NCI-H2196 treated with DMSO at 0.1 percent for 48 hours (cell line): ENCODE data around the gene DCHS1.

Experiments used
- DNase-seq: peaks from one replicate; lab custom pipeline; 2025; ENCODE audit not compliant: unreplicated experiment; lab: John Stamatoyannopoulos, UW

The DCHS1 gene

GRCh38 chr11:6646918-6647679 is 8.5 kb downstream of the DCHS1 start:
- DNase-seq: no peak

GRCh38 chr11:6646576-6646917 is 9.1 kb downstream of the DCHS1 start:
- no peak for DNase-seq

- no peak for DNase-seq
Measured at GRCh38 chr11:6646071-6646470, 9.5 kb downstream of the DCHS1 start.

GRCh38 chr11:6642957-6643356 is 12.7 kb downstream of the DCHS1 start:
- DNase-seq: no peak

- DNase-seq: no peak
Measured at GRCh38 chr11:6640985-6641701, 14.5 kb downstream of the DCHS1 start.

GRCh38 chr11:6640036-6640984 is 15.3 kb downstream of the DCHS1 start:
- DNase-seq: no peak

- peak; percentile 21 for DNase-seq
Measured at GRCh38 chr11:6638429-6638828, 17.2 kb downstream of the DCHS1 start.

GRCh38 chr11:6637871-6638270 is 17.7 kb downstream of the DCHS1 start:
- peak; percentile 44 for DNase-seq

GRCh38 chr11:6636480-6636879 is 19.1 kb downstream of the DCHS1 start:
- DNase-seq: no peak

- DNase-seq: no peak
Measured at GRCh38 chr11:6635082-6635932, 20.3 kb downstream of the DCHS1 start.

GRCh38 chr11:6634534-6634933 is 21.1 kb downstream of the DCHS1 start:
- no peak for DNase-seq

GRCh38 chr11:6633422-6634408 is 21.9 kb downstream of the DCHS1 start:
- no peak for DNase-seq

- no peak for DNase-seq
Measured at GRCh38 chr11:6632116-6633073, 23.2 kb downstream of the DCHS1 start.

GRCh38 chr11:6631361-6631890 is 24.2 kb downstream of the DCHS1 start:
- no peak for DNase-seq

- DNase-seq: no peak
Measured at GRCh38 chr11:6630632-6631291, 24.8 kb downstream of the DCHS1 start.

GRCh38 chr11:6629892-6630631 is 25.5 kb downstream of the DCHS1 start:
- no peak for DNase-seq

GRCh38 chr11:6629573-6629891 is 26.1 kb downstream of the DCHS1 start:
- no peak for DNase-seq
